H1 (cell line): ENCODE results near the gene CTPS2. TPM values are rescaled to one million over a fixed set of nuclear protein-coding genes. Genes with fewer than 3 reads are reported as not detected.
A peak's percentile ranks its signal among the peaks of the same experiment; 100 is the strongest.

ENCODE experiments used
- CTCF ChIA-PET: fragments of 300-600 bp; sonication (Branson Sonifier 250); formaldehyde crosslinking; loops from one replicate; lab custom pipeline; 2021; ENCODE audit not compliant: partially characterized antibody; lab: Charles Lee
- POLR2A ChIA-PET: fragments of 300-600 bp; sonication (Branson Sonifier 250); formaldehyde crosslinking; loops from one replicate; lab custom pipeline; 2021; ENCODE audit warnings: inconsistent platforms; ENCODE audit not compliant: partially characterized antibody; lab: Charles Lee
- DNase-seq, 2 experiments: peaks; one replicate each; pipeline versions ENCODE4 v3.0.0 to v3.0.0-alpha.2; 2010 to 2022; ENCODE audit warnings: low spot score in 2 of 2, low read depth in 1 of 2, mixed read lengths in 1 of 2
- FAIRE-seq: peaks from 2 replicates; lab custom pipeline; 2011; peaks lifted over from hg19 to GRCh38; lab: Jason Lieb, UNC
- H2AFZ ChIP-seq: 2 replicates; pipeline ENCODE4 v1.8.1; 2012; ENCODE audit warnings: low read length, inconsistent platforms
- H2AK5ac ChIP-seq: 2 replicates; pipeline ENCODE4 v1.6.1; 2013; ENCODE audit warnings: low read depth, low read length
- H2BK120ac ChIP-seq: replicated peaks from 2 replicates; pipeline ENCODE3; 2013; ENCODE audit warnings: low read depth, low read length, inconsistent platforms
- H2BK12ac ChIP-seq: 2 replicates; pipeline ENCODE4 v1.6.1; 2013; ENCODE audit warnings: low read depth, low read length
- H2BK15ac ChIP-seq: 2 replicates; pipeline ENCODE4 v1.6.1; 2013; ENCODE audit warnings: low read length
- H2BK20ac ChIP-seq: 2 replicates; pipeline ENCODE4 v1.6.1; 2013; ENCODE audit warnings: low read length
- H2BK5ac ChIP-seq: 2 replicates; pipeline ENCODE4 v1.6.1; 2013; ENCODE audit warnings: low read depth, low read length
- H3K14ac ChIP-seq: 2 replicates; pipeline ENCODE4 v1.6.1; 2013; ENCODE audit warnings: inconsistent platforms; ENCODE audit not compliant: insufficient read length
- H3K18ac ChIP-seq: 2 replicates; pipeline ENCODE4 v1.6.1; 2013; ENCODE audit warnings: low read length; ENCODE audit errors: extremely low read depth
- H3K23ac ChIP-seq: 2 replicates; pipeline ENCODE4 v1.6.1; 2013; ENCODE audit warnings: inconsistent platforms; ENCODE audit not compliant: insufficient read length
- H3K23me2 ChIP-seq: 2 replicates; pipeline ENCODE4 v1.6.1; 2013; ENCODE audit warnings: low read depth, low read length
- H3K27ac ChIP-seq: 2 replicates; pipeline ENCODE4 v1.6.1; 2011; ENCODE audit warnings: low read depth, low read length, inconsistent platforms
- H3K27me3 ChIP-seq, 4 experiments: replicated peaks in 1 of 4; 1 replicate in 1 of 4; 2 replicates in 3 of 4; pipeline versions ENCODE4 v1.6.1 to v1.8.1; 2011 to 2013; ENCODE audit warnings: low read length in 3 of 4, mild to moderate bottlenecking in 3 of 4, inconsistent platforms in 2 of 4, mixed read lengths in 2 of 4, moderate library complexity in 1 of 4; ENCODE audit not compliant: control insufficient read depth in 3 of 4, insufficient read depth in 3 of 4; ENCODE audit errors: extremely low read depth in 1 of 4
- H3K36me3 ChIP-seq, 4 experiments: 2 replicates each; pipeline versions ENCODE4 v1.6.1 to v1.8.1; 2011 to 2013; ENCODE audit warnings: mild to moderate bottlenecking in 4 of 4, low read length in 3 of 4, moderate library complexity in 2 of 4, control low read depth in 1 of 4, inconsistent platforms in 1 of 4; ENCODE audit not compliant: insufficient read depth in 4 of 4, control insufficient read depth in 2 of 4
- H3K4ac ChIP-seq: replicated peaks from 2 replicates; pipeline ENCODE3; 2013; ENCODE audit warnings: low read length, low read depth, mixed read lengths, inconsistent platforms; ENCODE audit not compliant: insufficient read length
- H3K4me1 ChIP-seq, 4 experiments: replicated peaks in 1 of 4; 1 replicate in 1 of 4; 2 replicates in 3 of 4; pipeline versions ENCODE4 v1.6.1 to v1.8.1; 2011 to 2013; ENCODE audit warnings: low read length in 3 of 4, inconsistent platforms in 2 of 4, mixed read lengths in 1 of 4; ENCODE audit not compliant: insufficient read depth in 4 of 4, control insufficient read depth in 3 of 4
- H3K4me2 ChIP-seq, 2 experiments: 2 replicates each; pipeline versions ENCODE4 v1.6.1 to v1.8.1; 2011 to 2013; ENCODE audit warnings: low read depth in 2 of 2, low read length in 2 of 2, control low read depth in 1 of 2, inconsistent platforms in 1 of 2, mild to moderate bottlenecking in 1 of 2; ENCODE audit not compliant: insufficient read depth in 1 of 2
- H3K4me3 ChIP-seq, 4 experiments: fragments of 200-600, 300-600 bp in 1 of 4; sonication (generic), shearing (Covaris generic), sonication (Bioruptor Twin) in 1 of 4; 2 replicates each; pipeline versions ENCODE4 v1.5.1 to v1.8.1; 2011 to 2016; ENCODE audit warnings: low read length in 4 of 4, low read depth in 3 of 4, control low read depth in 2 of 4, inconsistent platforms in 2 of 4, mild to moderate bottlenecking in 2 of 4, mixed read lengths in 1 of 4, moderate library complexity in 1 of 4; ENCODE audit not compliant: insufficient read depth in 2 of 4; ENCODE audit errors: extremely low read depth in 1 of 4
- H3K56ac ChIP-seq: replicated peaks from 2 replicates; pipeline ENCODE3; 2013; ENCODE audit warnings: low read depth, mild to moderate bottlenecking, mixed read lengths, low read length, inconsistent platforms; ENCODE audit not compliant: insufficient read length
- H3K79me1 ChIP-seq: 2 replicates; pipeline ENCODE4 v1.6.1; 2013; ENCODE audit warnings: low read depth, low read length, control low read depth
- H3K79me2 ChIP-seq, 2 experiments: 2 replicates each; pipeline versions ENCODE4 v1.6.1 to v1.8.1; 2012 to 2013; ENCODE audit warnings: low read length in 2 of 2, mild to moderate bottlenecking in 2 of 2, inconsistent platforms in 1 of 2; ENCODE audit not compliant: insufficient read depth in 2 of 2, control insufficient read depth in 1 of 2
- H3K9ac ChIP-seq, 4 experiments: replicated peaks in 1 of 4; 1 replicate in 1 of 4; 2 replicates in 3 of 4; pipeline versions ENCODE4 v1.6.1 to v1.8.1; 2011 to 2013; ENCODE audit warnings: low read depth in 3 of 4, low read length in 3 of 4, control low read depth in 2 of 4, mild to moderate bottlenecking in 2 of 4, moderate library complexity in 2 of 4, inconsistent platforms in 1 of 4; ENCODE audit errors: extremely low read depth in 1 of 4
- H3K9me3 ChIP-seq, 2 experiments: 2 replicates each; pipeline versions ENCODE4 v1.6.1 to v1.8.1; 2012 to 2013; ENCODE audit warnings: mild to moderate bottlenecking in 2 of 2, moderate library complexity in 2 of 2, control low read depth in 1 of 2, inconsistent platforms in 1 of 2, low read depth in 1 of 2, low read length in 1 of 2, mixed read lengths in 1 of 2; ENCODE audit not compliant: insufficient read depth in 2 of 2
- H4K20me1 ChIP-seq, 2 experiments: replicated peaks in 1 of 2; 2 replicates each; pipeline versions ENCODE3 to v1.8.1; 2011 to 2013; ENCODE audit warnings: inconsistent platforms in 2 of 2, low read length in 2 of 2, mild to moderate bottlenecking in 1 of 2; ENCODE audit not compliant: insufficient read depth in 2 of 2, control insufficient read depth in 1 of 2
- H4K5ac ChIP-seq: 2 replicates; pipeline ENCODE4 v1.6.1; 2013; ENCODE audit warnings: low read length, low read depth, mixed read lengths, inconsistent platforms; ENCODE audit not compliant: insufficient read length
- H4K8ac ChIP-seq: 2 replicates; pipeline ENCODE4 v1.8.0; 2013; ENCODE audit warnings: mild to moderate bottlenecking, moderate library complexity, low read length, inconsistent platforms; ENCODE audit not compliant: insufficient read depth; ENCODE audit errors: extremely low read depth
- H4K91ac ChIP-seq: replicated peaks from 2 replicates; pipeline ENCODE3; 2013; ENCODE audit warnings: low read length, mixed read lengths, inconsistent platforms; ENCODE audit not compliant: insufficient read length
- NRF1 ChIP-seq: IDR thresholded peaks from 2 replicates; pipeline ENCODE4 v1.6.1; 2011; ENCODE audit warnings: mild to moderate bottlenecking, low read depth, low read length, improper control_type of control experiment
- WGBS, 2 experiments: shearing (Covaris generic) in 1 of 2; methylation state at CpG; one replicate each; pipeline versions ENCODE4 v1.1.6 to v1.1.7; 2013 to 2015; ENCODE audit warnings: low lambda C conversion rate in 2 of 2, mixed read lengths in 2 of 2, inconsistent platforms in 1 of 2, low coverage in 1 of 2, missing lambda C conversion rate in 1 of 2; ENCODE audit not compliant: insufficient replicate concordance in 2 of 2, insufficient coverage in 1 of 2, insufficient read length in 1 of 2; ENCODE audit errors: extremely low coverage in 1 of 2, missing lambda C conversion rate in 1 of 2; 5-methylcytosine and 5-hydroxymethylcytosine counted together
- polyA plus RNA-seq, 7 experiments: library from polyadenylated mRNA; depleted of rRNA in 3 of 7; stranded (reverse) in 5 of 7; unstranded in 2 of 7; fragments of >200 nt in 5 of 7; fragments of 200-250 nt in 2 of 7; gene quantifications; 1 replicate in 5 of 7; 2 replicates in 1 of 7; 4 replicates in 1 of 7; pipeline versions ENCODE4 v1.2.1 to v1.2.3, GENCODE V29; 2011 to 2013; ENCODE audit warnings: missing spikeins in 2 of 7, mixed read lengths in 2 of 7
- total RNA-seq: library from RNA; stranded (reverse); fragmentation: NEBNext Ultra II Directional; extraction: Animal tissue kit (Norgen Biotek cat#: 25700); gene quantifications from 2 replicates; pipeline ENCODE4 v1.2.1, GENCODE V29; 2021
- TF ChIP-seq, protein P1 (sequence below): IDR thresholded peaks from 2 replicates; pipeline ENCODE4 v1.6.1; 2012; ENCODE audit warnings: inconsistent platforms
- TF ChIP-seq, protein P2 (sequence below): IDR thresholded peaks from 2 replicates; pipeline ENCODE4 v1.6.1; 2012; ENCODE audit warnings: inconsistent platforms
- TF ChIP-seq, protein P3 (sequence below): IDR thresholded peaks from 2 replicates; pipeline ENCODE4 v1.6.1; 2011; ENCODE audit warnings: low read length, improper control_type of control experiment

CTPS2 gene
- total and polyA plus RNA-seq, 2 of the 8 experiments (the other 6 are each of a cell fraction or from before 2014, with no cell fraction given) = 17.1 to 34.0 TPM

DNA sequence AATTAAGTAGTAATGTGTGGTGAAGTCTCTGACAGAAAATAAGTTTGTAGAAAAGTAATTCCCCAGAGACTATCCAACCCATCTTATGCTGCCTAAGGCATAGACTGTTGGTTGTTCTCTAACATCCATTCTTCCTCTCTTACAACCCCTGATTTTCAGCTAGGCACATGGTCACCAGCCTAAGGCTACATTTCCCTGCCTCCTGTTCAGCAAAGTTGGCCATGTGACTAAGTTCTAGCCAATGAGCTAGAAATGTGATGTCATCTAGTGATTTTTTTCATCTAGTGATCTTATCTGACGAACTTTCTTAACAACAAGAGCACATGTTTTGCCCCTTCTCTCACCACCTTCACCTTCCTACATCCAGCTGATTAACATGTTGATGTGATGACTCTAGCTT, 164.8 kb downstream of the CTPS2 start:
- CTCF ChIA-PET = no interaction called here
- Histone ChIP-seq H3K9me3 (no peaks in the 10 kb centered on the region), H2BK15ac (no peak overlapping the region), H2BK20ac (no peak overlapping the region; the same call in 1 of the 2 replicates), H3K4ac (no peak overlapping the region), H3K23me2 (no peaks in the 10 kb centered on the region; the same call in 1 of the 2 replicates), H3K9ac (no peak overlapping the region), H4K20me1 (no peaks in the 10 kb centered on the region), H2BK12ac (no peak overlapping the region), H2BK5ac (no peak overlapping the region), H2AK5ac (no peak overlapping the region), H3K79me1 (no peaks in the 10 kb centered on the region), H3K18ac (no peak overlapping the region; the same call in 1 of the 2 replicates), H3K56ac (no peak overlapping the region), H3K4me3 (no peak overlapping the region), H3K23ac (no peak overlapping the region), H4K91ac (no peak overlapping the region), H3K4me2 (no peak overlapping the region), H4K5ac (no peak overlapping the region), H2BK120ac (no peak overlapping the region), H3K36me3 (no peaks in the 10 kb centered on the region), H3K79me2 (no peaks in the 10 kb centered on the region), H3K27me3 (no peaks in the 10 kb centered on the region), H2AFZ (no peak overlapping the region), H3K4me1 (no peaks in the 10 kb centered on the region), H3K14ac (no peak overlapping the region), H3K27ac (no peak overlapping the region)
- POLR2A ChIA-PET = no interaction called here
- WGBS, 2 experiments = 75% methylated on average over 1 of the region's 1 CpG; no CpG with 5 or more reads in 1 of the 2 experiments
- no peak for FAIRE-seq
- no peak for TF ChIP-seq NRF1
- TF ChIP-seq, protein P1, sequence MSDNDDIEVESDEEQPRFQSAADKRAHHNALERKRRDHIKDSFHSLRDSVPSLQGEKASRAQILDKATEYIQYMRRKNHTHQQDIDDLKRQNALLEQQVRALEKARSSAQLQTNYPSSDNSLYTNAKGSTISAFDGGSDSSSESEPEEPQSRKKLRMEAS = peak; percentile 78
- TF ChIP-seq, protein P2, sequence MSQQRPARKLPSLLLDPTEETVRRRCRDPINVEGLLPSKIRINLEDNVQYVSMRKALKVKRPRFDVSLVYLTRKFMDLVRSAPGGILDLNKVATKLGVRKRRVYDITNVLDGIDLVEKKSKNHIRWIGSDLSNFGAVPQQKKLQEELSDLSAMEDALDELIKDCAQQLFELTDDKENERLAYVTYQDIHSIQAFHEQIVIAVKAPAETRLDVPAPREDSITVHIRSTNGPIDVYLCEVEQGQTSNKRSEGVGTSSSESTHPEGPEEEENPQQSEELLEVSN = peak; percentile 37; the same call in 1 of the 2 replicates
- TF ChIP-seq, protein P3, sequence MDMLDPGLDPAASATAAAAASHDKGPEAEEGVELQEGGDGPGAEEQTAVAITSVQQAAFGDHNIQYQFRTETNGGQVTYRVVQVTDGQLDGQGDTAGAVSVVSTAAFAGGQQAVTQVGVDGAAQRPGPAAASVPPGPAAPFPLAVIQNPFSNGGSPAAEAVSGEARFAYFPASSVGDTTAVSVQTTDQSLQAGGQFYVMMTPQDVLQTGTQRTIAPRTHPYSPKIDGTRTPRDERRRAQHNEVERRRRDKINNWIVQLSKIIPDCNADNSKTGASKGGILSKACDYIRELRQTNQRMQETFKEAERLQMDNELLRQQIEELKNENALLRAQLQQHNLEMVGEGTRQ = 0 out of 2 replicates have a peak, but pooled peaks have one; percentile 10
- TF ChIP-seq, all 59 proteins: peak for 3
- no peak overlapping the region for H4K8ac ChIP-seq
- DNase-seq = no peak
